ENCODE results near the gene PPIA.

The PPIA gene

DNA sequence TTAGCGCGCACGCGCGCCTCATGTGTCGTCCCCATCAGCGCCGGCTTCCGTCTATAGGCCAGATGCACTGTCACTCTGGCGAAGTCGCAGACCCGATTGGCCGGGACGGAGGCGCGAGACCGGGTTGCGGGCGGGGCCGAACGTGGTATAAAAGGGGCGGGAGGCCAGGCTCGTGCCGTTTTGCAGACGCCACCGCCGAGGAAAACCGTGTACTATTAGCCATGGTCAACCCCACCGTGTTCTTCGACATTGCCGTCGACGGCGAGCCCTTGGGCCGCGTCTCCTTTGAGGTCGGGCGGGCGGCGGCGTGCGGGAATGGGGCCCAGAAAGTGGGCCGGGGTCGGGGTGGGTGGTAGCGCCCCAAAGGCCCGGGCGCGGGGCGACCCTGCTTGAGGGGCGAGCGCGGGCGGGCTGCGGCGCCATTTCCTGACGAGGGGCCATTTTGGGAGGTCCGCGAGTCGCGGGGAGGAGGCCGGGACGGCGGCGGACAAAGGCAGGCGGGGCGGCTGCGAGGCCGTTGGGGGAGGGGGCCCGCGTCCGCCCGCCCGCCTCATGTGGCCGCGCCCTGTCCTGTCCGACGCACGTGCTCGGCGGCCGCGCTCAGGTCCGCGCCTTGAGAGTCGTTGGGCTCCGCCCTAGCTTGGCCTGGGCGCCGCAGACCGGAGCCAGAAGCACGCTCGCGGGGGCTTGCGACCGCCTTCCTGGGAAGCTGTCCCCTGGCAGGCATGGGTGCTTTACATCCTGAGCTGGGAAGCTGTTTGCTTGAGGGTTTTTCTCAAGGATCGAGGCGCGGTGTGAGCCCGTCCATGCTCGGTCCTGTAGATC lies at the start of gene PPIA:
PPIA (plus strand) TSS at position 178 of the 825 bp plus-strand sequence; CDS start at position 222, 44 bp downstream.
- TF ChIP-seq, protein P1, sequence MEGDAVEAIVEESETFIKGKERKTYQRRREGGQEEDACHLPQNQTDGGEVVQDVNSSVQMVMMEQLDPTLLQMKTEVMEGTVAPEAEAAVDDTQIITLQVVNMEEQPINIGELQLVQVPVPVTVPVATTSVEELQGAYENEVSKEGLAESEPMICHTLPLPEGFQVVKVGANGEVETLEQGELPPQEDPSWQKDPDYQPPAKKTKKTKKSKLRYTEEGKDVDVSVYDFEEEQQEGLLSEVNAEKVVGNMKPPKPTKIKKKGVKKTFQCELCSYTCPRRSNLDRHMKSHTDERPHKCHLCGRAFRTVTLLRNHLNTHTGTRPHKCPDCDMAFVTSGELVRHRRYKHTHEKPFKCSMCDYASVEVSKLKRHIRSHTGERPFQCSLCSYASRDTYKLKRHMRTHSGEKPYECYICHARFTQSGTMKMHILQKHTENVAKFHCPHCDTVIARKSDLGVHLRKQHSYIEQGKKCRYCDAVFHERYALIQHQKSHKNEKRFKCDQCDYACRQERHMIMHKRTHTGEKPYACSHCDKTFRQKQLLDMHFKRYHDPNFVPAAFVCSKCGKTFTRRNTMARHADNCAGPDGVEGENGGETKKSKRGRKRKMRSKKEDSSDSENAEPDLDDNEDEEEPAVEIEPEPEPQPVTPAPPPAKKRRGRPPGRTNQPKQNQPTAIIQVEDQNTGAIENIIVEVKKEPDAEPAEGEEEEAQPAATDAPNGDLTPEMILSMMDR (IDR thresholded peaks at IDR 0.05; ENCODE audit: extremely low read depth, insufficient read depth, missing control alignments), result no peak
- in situ Hi-C loops (cut with MboI; ENCODE audit: low pct_unique_long_range_greater_than_20kb, low sequenced_read_pairs, unreplicated experiment), result no loop called here
- peak; percentile 100 for DNase-seq (ENCODE audit: low spot score)

DNA sequence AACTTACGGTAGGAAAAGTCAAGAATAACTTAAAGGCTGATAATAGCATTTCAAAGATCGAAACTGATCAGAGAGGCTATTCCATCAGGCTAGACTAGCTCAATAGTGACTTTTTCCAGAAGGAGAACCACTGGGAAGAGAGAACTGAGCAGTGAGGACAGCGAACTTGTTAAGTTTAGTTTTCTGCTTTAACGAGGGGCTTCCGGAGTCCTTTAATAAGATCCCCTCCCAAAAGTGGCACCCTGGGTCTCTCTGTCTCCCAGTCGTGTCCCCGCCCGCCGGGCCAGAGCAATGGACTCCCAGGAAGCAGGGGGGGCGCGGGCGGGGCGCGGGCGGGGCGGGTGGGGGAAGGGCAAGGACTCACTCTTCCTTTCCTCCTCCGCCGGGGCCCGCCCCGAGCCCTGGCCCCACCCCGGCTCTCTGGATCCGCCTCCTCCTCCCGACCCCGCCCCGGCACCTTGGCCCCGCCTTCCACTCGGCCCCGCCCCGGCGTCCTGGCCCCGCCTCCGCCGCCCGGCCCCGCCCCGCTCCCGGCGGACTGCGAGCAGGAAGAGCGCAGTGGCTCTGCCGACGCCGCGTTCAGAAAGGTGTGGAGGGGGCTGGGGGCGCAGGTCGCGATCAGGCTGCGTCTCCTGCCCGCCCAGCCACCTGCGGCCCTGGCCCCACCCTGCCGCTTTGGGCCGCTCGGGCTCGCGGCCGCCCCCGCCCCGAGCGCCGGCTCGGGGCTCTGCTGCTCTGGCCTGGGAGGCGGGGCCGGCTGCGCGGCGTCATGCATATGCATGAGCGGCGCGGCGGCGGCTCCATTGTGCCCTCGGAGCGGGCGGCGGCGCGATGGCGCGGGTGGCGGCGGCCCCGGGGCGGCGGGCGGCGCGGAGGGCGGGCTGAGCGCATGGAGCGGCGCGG lies 48.2 kb upstream of the PPIA start, which contains the start of gene ZMIZ2:
ZMIZ2 (plus strand) TSS at position 803 of the 903 bp plus-strand sequence. CDS start 7,403 bp downstream, outside the sequence.
- DNase-seq (ENCODE audit: low spot score), result peak; percentile 98
- TF ChIP-seq, protein P1 (IDR thresholded peaks at IDR 0.05; ENCODE audit: extremely low read depth, insufficient read depth, missing control alignments), result no peak
- in situ Hi-C loops (cut with MboI; ENCODE audit: low pct_unique_long_range_greater_than_20kb, low sequenced_read_pairs, unreplicated experiment), result no loop called here

DNA sequence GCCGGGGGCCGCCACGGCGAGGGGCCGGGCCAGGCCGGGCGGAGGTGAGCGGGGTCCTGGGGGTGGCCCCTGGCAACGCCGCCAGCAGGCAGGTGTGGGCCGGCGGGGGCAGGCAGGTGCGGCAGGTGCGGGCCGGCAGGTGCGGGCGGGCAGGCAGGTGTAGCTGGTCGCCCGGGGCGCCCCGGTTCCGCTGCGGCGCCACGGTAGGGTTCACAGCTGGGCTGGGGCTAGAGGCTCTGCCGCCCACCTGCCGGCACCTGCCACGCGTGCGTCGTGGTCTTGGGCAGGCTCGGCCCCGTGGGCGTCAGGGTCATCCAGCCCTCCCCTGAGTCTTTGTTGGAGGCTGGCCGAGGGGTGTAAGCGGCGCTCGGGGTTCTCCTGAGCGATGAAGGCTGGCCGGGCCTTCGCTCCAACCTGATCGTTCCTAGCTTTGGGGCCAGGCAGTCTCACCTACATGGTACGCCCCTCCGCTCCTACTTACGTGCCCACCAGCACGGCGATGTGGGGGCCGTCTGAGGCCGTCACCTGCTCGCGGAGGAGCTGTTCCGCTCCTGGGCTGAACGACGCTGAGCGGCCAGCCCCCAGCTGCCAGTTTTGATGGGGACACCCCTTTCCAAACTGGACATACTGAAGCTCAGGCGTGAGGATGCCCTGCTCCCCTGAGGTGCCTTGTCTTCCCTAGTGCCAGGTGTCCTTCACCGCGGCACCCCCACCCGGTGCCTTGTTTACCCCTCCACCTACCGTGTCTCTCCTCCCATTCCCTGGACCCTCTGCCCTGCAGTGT lies 47.3 kb upstream of the PPIA start:
- in situ Hi-C loops (cut with MboI; ENCODE audit: low pct_unique_long_range_greater_than_20kb, low sequenced_read_pairs, unreplicated experiment), result no loop called here
- TF ChIP-seq, protein P1 (IDR thresholded peaks at IDR 0.05; ENCODE audit: extremely low read depth, insufficient read depth, missing control alignments), result no peak
- peak; percentile 51 for DNase-seq (ENCODE audit: low spot score)

DNA sequence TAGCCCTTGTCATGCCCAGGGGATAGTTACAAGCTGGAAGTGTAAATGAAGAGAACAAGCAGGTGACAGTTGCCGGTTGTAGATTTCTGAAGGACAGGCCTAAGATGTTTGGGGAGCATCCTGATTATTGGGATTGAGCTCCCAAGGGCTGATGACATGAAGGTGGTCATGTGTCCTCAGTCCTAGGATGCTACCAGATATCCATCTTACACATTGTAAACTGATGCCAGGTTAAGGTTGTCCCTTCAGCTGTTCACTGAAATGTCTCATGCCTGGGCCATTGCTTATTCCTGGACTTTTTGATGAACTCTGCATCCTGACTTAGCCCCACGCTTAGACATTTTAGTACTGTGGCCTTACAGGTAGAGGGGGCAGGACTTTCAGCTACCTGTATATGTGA lies 46.5 kb upstream of the PPIA start:
- TF ChIP-seq, protein P1 (IDR thresholded peaks at IDR 0.05; ENCODE audit: extremely low read depth, insufficient read depth, missing control alignments), result no peak
- in situ Hi-C loops (cut with MboI; ENCODE audit: low pct_unique_long_range_greater_than_20kb, low sequenced_read_pairs, unreplicated experiment), result no loop called here
- DNase-seq (ENCODE audit: low spot score), result no peak

DNA sequence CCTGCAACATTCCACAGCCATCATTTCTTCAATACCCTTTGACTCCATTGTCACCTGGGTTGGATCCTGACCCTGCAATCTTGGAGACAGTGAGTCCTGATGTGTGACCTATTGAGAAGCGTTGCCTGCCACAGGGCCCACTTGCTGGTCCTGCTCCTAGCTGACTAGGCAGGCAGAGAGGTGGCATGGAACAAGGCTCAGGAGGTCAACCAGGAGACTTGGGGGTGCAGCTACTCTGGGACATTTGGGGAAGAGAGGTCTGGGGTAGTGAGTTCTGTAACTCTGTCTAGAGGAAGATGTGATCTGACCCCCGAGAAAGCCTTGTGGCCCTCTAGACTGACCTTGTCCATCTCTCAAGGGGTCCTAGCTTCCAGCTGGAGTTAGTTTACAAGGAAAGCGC lies 46.1 kb upstream of the PPIA start:
- TF ChIP-seq, protein P1 (IDR thresholded peaks at IDR 0.05; ENCODE audit: extremely low read depth, insufficient read depth, missing control alignments), result no peak
- in situ Hi-C loops (cut with MboI; ENCODE audit: low pct_unique_long_range_greater_than_20kb, low sequenced_read_pairs, unreplicated experiment), result no loop called here
- DNase-seq (ENCODE audit: low spot score), result no peak
